BJ (cell line): ENCODE measurements around the gene FSTL3. TPM values are rescaled to one million over a fixed set of nuclear protein-coding genes. Genes with fewer than 3 reads are reported as not detected.
A peak's percentile ranks its signal among the peaks of the same experiment; 100 is the strongest.
"Not testable (repeated sequence)": the region's sequence is repeated elsewhere in the genome, so short reads cannot be mapped to it uniquely, and the experiment has no call there.

ENCODE experiments used
- CTCF ChIA-PET: fragments of 350-600 bp; formaldehyde crosslinking; extraction: SDS; loops from one replicate; lab custom pipeline; 2021; ENCODE audit warnings: antibody characterized with exemption, inconsistent platforms; lab: Yijun Ruan, JAX
- POLR2A ChIA-PET: fragments of 300-600 bp; sonication (Branson Sonifier 250); formaldehyde crosslinking; extraction: SDS; loops from one replicate; lab custom pipeline; 2021; ENCODE audit warnings: antibody characterized with exemption; lab: Charles Lee
- DNase-seq: peaks from one replicate; pipeline ENCODE4 v3.0.0-alpha.2; 2011; ENCODE audit warnings: low read depth
- H3K27me3 ChIP-seq: 2 replicates; pipeline ENCODE4 v1.6.0; 2011; ENCODE audit warnings: low read length; ENCODE audit not compliant: control insufficient read depth, insufficient read depth
- H3K36me3 ChIP-seq: 2 replicates; pipeline ENCODE4 v1.5.1; 2011; ENCODE audit warnings: low read length; ENCODE audit not compliant: control insufficient read depth, insufficient read depth
- H3K4me3 ChIP-seq: 2 replicates; pipeline ENCODE4 v1.5.1; 2011; ENCODE audit warnings: low read depth, mild to moderate bottlenecking, control low read depth, low read length
- polyA plus RNA-seq: library from polyadenylated mRNA; depleted of rRNA; stranded (reverse); fragments of >200 nt; gene quantifications from 2 replicates; pipeline ENCODE4 v1.2.3, GENCODE V29; 2011
- TF ChIP-seq, protein P1 (sequence below): IDR thresholded peaks from 2 replicates; pipeline ENCODE4 v1.5.1; 2011; ENCODE audit warnings: low read depth, mild to moderate bottlenecking, control low read depth, inconsistent platforms, low read length, moderate library complexity; ENCODE audit not compliant: insufficient read depth

FSTL3 gene
- polyA plus RNA-seq, 1 experiment = 83.2 TPM

DNA sequence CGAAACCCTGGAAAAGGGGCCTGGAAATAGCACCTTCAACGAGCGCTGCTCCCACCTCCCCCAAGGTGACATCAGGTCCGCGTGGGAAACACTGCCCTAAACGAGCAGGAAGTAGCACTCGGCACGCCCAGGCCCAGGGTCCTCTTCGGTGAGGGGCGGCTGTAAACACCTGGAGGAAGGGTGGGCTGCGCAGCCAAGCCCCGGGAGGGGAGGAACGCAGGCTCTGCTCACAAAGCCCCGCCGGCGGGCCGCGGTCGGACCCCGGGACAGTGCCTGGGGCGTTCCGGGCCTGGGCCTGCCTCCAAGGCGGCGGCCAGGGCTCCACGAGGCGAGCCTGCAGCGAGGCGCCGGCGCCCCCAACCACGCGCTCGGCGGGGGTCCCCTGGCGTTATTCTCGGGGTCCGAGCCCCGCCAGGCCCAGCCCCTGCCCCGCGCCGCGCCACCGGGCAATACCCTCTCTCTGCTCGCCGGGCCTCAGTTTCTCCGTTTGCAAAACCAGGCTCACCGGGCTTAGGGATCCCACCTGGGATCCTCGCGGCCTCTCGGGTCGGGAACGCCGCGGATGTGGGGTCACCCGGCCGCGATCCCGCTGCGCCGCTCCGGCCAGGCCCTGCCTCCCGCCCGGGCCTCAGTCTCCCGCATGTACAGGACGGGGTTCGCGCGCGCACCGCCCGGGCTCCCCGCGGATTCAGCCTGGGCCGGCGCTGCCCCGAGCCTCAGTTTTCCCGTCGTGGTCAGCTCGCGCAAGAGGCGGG, 13.8 kb upstream of the FSTL3 start:
- H3K4me3 ChIP-seq = peak overlapping the region; percentile 95
- POLR2A ChIA-PET = no interaction called here
- TF ChIP-seq, protein P1, sequence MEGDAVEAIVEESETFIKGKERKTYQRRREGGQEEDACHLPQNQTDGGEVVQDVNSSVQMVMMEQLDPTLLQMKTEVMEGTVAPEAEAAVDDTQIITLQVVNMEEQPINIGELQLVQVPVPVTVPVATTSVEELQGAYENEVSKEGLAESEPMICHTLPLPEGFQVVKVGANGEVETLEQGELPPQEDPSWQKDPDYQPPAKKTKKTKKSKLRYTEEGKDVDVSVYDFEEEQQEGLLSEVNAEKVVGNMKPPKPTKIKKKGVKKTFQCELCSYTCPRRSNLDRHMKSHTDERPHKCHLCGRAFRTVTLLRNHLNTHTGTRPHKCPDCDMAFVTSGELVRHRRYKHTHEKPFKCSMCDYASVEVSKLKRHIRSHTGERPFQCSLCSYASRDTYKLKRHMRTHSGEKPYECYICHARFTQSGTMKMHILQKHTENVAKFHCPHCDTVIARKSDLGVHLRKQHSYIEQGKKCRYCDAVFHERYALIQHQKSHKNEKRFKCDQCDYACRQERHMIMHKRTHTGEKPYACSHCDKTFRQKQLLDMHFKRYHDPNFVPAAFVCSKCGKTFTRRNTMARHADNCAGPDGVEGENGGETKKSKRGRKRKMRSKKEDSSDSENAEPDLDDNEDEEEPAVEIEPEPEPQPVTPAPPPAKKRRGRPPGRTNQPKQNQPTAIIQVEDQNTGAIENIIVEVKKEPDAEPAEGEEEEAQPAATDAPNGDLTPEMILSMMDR = no peak
- H3K27me3 ChIP-seq = no peaks in the 10 kb centered on the region
- CTCF ChIA-PET = interaction anchor here (0.6 to 1.9 kb wide), 9 partner anchors 13 to 194 kb away, joined by 3 to 20 read pairs (median 5); no protein-coding TSS in a partner anchor
- DNase-seq = no peak
- peaks cover 3% of the 10 kb centered on the region; the same call in 1 of the 2 replicates for H3K36me3 ChIP-seq

DNA sequence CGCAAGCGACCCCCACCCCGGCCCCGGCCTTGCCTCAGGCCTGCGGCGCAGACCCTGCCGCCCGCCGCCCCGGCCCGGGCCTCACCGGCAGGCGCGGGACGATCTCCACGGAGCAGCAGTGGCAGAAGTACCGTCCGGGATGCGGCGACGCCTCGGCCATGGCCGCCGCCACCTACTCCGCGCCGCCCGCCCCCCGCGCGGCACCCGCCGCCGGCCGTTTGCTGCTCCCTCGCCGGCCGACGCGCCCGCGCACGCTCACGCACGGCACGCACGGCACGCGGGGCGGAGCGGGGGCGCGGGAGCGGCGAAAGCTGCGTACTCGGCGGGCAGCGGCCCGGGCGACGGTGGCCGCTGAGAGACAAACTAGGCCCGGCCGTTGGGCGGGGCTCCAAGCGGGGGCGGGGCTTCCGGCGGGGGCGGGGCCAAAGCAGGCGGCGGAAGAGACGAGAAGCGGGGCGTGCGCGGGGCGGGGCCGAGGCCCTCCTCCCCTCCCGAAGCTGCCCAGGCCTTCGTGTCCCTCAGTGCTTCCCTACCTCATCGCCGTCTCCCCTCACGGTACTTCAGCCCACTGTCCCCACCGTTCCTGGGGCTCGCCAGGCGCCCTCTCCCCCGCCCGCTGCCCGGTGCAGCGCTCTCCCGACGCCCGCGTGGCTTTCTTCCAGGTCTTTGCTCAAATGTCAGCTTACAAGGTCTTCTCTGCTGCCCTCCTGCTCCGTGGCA, 13.1 kb upstream of the FSTL3 start, which contains the start of gene RNF126:
RNF126 (minus strand) TSS at position 253 of the 720 bp plus-strand sequence; CDS start at position 160, 93 bp downstream.
- Histone ChIP-seq H3K36me3 (no peaks in the 10 kb centered on the region; the same call in 1 of the 2 replicates), H3K4me3 (peak within 1 kb of the TSS; percentile 95), H3K27me3 (no peaks in the 10 kb centered on the region)
- ChIA-PET POLR2A (interaction anchor here (0.7 kb wide), 1 partner anchor 18 kb away, joined by 4 read pairs; no protein-coding TSS in a partner anchor), CTCF (interaction anchor here (0.6 to 1.9 kb wide), 13 partner anchors 12 to 193 kb away, joined by 3 to 20 read pairs (median 4); no protein-coding TSS in a partner anchor)
- TF ChIP-seq, protein P1 = no peak
- no peak for DNase-seq

DNA sequence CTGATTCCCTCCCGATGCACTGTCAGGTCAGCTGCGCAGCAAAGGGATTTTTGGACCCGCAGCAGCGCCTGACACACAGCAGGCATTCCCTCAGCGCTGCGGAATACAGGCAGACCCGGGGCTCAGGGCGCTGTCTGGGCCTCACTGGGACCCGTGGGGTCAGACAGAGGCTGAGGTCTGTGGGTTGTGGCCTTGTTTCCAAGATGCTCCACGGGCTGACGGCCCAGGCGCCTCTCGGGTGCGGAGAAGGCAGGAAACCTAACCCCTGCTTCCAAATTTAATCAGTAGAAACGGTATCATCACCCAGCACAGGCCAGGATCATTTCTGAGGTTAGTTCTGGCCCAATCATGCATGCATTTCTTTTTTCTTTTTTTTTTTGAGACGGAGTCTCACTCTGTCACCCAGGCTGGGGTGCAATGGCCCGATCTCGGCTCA, 12.5 kb upstream of the FSTL3 start:
- TF ChIP-seq, protein P1 = no peak
- ChIA-PET POLR2A (interaction anchor here (0.7 kb wide), 1 partner anchor 17 kb away, joined by 4 read pairs; no protein-coding TSS in a partner anchor), CTCF (interaction anchor here (0.9 to 1.9 kb wide), 12 partner anchors 11 to 193 kb away, joined by 3 to 20 read pairs (median 4); no protein-coding TSS in a partner anchor)
- Histone ChIP-seq H3K27me3 (no peaks in the 10 kb centered on the region), H3K4me3 (peak overlapping the region; percentile 54), H3K36me3 (no peaks in the 10 kb centered on the region)
- no peak for DNase-seq

DNA sequence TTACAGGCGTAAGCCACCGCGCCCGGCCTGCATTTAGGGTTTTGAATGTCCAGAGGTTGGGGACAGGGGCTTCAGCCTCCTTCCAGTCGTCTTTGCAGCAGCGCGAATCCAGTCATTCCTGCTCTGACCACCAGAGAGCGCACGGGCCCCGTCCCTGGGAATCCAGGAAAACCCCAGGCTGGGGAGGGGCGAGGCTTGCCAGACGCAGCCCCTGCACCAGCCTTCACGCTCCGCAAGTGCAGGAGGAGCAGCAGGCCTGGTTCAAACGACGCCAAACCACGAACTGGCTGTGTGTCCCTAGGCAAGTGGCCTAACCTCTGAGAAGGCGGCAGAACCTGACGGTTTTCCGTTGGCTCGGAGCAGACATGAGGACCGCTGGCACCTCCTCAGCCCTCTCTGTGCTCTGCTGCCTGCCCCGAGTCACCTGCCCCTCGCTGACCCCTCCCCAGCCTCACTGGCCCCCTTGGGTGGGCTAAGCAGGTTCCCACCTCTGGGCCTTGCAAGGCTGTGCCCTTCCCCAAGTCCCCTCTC, 11.2 kb upstream of the FSTL3 start:
- peak overlapping the region; percentile 16; the same call in 1 of the 2 replicates for H3K4me3 ChIP-seq
- TF ChIP-seq, protein P1 = peak; percentile 94
- ChIA-PET CTCF (interaction anchor here (1.0 to 3.1 kb wide), 2 partner anchors 10 to 69 kb away, joined by 3 to 17 read pairs; no protein-coding TSS in a partner anchor), POLR2A (no interaction called here)
- no peak for DNase-seq
- H3K36me3 ChIP-seq = no peaks in the 10 kb centered on the region
- no peaks in the 10 kb centered on the region for H3K27me3 ChIP-seq

- H3K27me3 ChIP-seq, H3K4me3 ChIP-seq, DNase-seq, H3K36me3 ChIP-seq, POLR2A ChIA-PET: not testable (repeated sequence)
- CTCF ChIA-PET = interaction anchor here (3.1 kb wide), 1 partner anchor 67 kb away, joined by 17 read pairs; no protein-coding TSS in a partner anchor
Measured at GRCh38 chr19:666985-667573, 9.1 kb upstream of the FSTL3 start.

GRCh38 chr19:668675-669434, 7.3 kb upstream of the FSTL3 start:
- DNase-seq, H3K27me3 ChIP-seq, POLR2A ChIA-PET, H3K4me3 ChIP-seq, H3K36me3 ChIP-seq: not testable (repeated sequence)
- CTCF ChIA-PET = interaction anchor here (0.7 to 2.3 kb wide), 3 partner anchors 65 to 69 kb away, joined by 3 to 10 read pairs (median 3); no protein-coding TSS in a partner anchor
